ENCODE measurements around the gene NDUFA11.

The NDUFA11 gene

GRCh38 chr19:5922161-5922545 is 18.6 kb upstream of the NDUFA11 start:
- no peaks in the 10 kb centered on the region for H3K4me1 Mint-ChIP-seq (ENCODE audit: low read depth)
- no peak overlapping the region for H3K27ac Mint-ChIP-seq
- no peaks in the 10 kb centered on the region for H3K9me3 Mint-ChIP-seq
- no peaks in the 10 kb centered on the region for H3K27me3 Mint-ChIP-seq
- H3K4me3 Mint-ChIP-seq = no peak overlapping the region
- peaks cover 94% of the 10 kb centered on the region for H3K36me3 Mint-ChIP-seq (ENCODE audit: low read depth)
- no peak for DNase-seq

- Mint-ChIP-seq H3K27me3 (no peaks in the 10 kb centered on the region), H3K9me3 (no peaks in the 10 kb centered on the region), H3K4me1 (ENCODE audit: low read depth) (no peaks in the 10 kb centered on the region), H3K36me3 (ENCODE audit: low read depth) (peaks cover 94% of the 10 kb centered on the region), H3K4me3 (no peak overlapping the region), H3K27ac (peak overlapping the region; percentile 44)
- DNase-seq = no peak
Measured at GRCh38 chr19:5921516-5922160, 18.0 kb upstream of the NDUFA11 start.

- no peaks in the 10 kb centered on the region for H3K9me3 Mint-ChIP-seq
- H3K36me3 Mint-ChIP-seq (ENCODE audit: low read depth) = peaks cover 89% of the 10 kb centered on the region
- peak overlapping the region; percentile 18 for H3K27ac Mint-ChIP-seq
- DNase-seq = no peak
- H3K4me3 Mint-ChIP-seq = no peak overlapping the region
- H3K27me3 Mint-ChIP-seq = no peaks in the 10 kb centered on the region
- no peaks in the 10 kb centered on the region for H3K4me1 Mint-ChIP-seq (ENCODE audit: low read depth)
Measured at GRCh38 chr19:5918463-5919079, 15.0 kb upstream of the NDUFA11 start.

DNA sequence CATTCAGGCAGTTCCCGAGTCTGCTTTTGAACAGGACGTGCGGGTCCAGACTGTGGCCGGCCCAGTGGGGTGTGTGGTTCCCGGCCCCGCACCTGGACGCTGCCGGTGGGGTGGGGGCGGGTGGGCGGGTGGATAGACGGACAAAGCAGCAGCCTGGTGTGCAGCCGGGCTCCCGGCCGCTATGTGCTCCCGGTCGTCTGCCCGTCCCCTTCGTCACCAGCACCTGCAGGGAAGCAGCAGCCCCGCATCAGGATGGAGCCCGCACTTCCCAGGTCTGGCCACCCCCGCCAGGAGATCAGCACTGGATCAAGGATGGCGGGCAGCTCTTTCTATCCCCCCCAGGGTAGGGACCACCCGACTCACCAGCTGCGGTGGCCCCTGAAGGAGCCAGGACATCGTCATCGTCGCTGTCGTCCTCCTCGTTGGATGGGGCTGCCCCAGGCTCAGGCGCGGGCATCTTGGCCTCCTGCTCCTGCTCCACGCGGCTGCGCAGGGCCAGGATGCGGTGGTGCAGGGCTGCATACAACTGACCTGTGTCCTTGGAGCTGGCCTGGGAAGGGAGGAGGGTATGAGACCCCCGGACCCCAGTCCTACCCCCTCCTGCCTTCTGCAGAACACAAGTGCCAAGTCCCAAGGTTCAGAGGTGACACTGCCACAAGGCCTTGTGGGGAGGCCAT is 14.0 kb upstream of the NDUFA11 start:
- H3K4me3 Mint-ChIP-seq = no peak overlapping the region
- H3K27ac Mint-ChIP-seq = no peak overlapping the region
- no peaks in the 10 kb centered on the region for H3K4me1 Mint-ChIP-seq (ENCODE audit: low read depth)
- no peak for DNase-seq
- peaks cover 86% of the 10 kb centered on the region for H3K36me3 Mint-ChIP-seq (ENCODE audit: low read depth)
- no peaks in the 10 kb centered on the region for H3K9me3 Mint-ChIP-seq
- no peaks in the 10 kb centered on the region for H3K27me3 Mint-ChIP-seq

GRCh38 chr19:5916181-5916708 is 12.7 kb upstream of the NDUFA11 start:
- Mint-ChIP-seq H3K36me3 (ENCODE audit: low read depth) (peaks cover 77% of the 10 kb centered on the region), H3K4me1 (ENCODE audit: low read depth) (no peaks in the 10 kb centered on the region), H3K27me3 (no peaks in the 10 kb centered on the region), H3K4me3 (no peak overlapping the region), H3K27ac (peak overlapping the region; percentile 57), H3K9me3 (no peaks in the 10 kb centered on the region)
- no peak for DNase-seq

DNA sequence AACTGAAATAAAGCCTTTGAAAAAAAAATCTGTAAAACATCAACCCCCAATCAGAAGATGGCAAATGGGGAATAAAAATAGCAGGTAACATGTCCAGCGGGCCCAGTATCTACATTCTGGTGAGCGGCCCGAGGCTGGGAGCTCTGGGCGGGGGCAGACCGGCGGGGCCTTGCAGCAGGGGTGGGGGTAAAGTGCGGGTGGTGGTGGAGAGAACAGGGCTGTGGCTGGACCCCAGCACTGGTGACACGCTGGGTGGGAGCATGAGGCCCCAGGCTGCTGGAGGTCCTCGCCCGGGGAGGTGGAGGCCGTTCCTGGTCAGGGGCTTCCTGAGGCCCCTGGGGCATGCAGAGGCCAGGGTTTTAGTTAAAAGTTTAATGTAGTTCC is 12.2 kb upstream of the NDUFA11 start:
- Mint-ChIP-seq H3K27ac (no peak overlapping the region), H3K4me3 (no peak overlapping the region), H3K9me3 (no peaks in the 10 kb centered on the region), H3K27me3 (no peaks in the 10 kb centered on the region), H3K4me1 (ENCODE audit: low read depth) (no peaks in the 10 kb centered on the region), H3K36me3 (ENCODE audit: low read depth) (peaks cover 75% of the 10 kb centered on the region)
- no peak for DNase-seq

DNA sequence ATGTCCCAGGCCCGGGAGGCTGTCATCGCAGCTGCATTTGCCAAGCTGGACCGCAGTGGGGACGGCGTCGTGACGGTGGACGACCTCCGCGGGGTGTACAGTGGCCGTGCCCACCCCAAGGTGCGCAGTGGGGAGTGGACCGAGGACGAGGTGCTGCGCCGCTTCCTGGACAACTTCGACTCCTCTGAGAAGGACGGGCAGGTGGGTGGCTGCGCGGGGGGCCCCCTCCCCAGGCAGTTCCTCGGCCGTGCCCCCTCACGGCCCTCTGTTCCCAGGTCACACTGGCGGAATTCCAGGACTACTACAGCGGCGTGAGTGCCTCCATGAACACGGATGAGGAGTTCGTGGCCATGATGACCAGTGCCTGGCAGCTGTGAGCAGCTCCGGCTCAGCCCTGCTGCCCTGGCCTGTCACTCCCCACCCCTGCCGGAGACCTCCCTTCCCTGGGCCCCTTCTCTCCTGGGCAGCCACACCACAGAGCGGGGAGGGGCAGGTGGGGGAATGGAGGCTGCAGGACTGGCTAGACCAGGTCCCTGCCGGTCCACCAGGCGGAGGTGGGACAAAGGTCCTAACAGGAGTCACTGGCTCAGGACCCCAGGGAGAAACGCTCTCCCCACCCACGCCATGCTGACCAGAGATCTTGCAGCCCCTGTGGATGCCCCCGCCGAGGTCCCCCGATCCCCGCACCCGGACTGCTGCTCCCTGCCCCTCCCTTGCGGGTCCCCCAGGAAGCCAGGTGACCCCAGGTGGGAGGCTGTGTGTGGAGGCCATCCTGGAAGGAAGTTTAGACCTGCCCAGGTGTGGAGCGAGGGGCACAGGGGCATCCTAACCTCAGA is 11.6 kb upstream of the NDUFA11 start:
- Mint-ChIP-seq H3K4me3 (no peak overlapping the region), H3K27ac (no peak overlapping the region), H3K36me3 (ENCODE audit: low read depth) (peaks cover 74% of the 10 kb centered on the region), H3K27me3 (no peaks in the 10 kb centered on the region), H3K9me3 (no peaks in the 10 kb centered on the region), H3K4me1 (ENCODE audit: low read depth) (no peaks in the 10 kb centered on the region)
- no peak for DNase-seq

GRCh38 chr19:5914358-5914774 is 10.8 kb upstream of the NDUFA11 start:
- H3K27ac Mint-ChIP-seq = peak overlapping the region; percentile 29
- H3K9me3 Mint-ChIP-seq = no peaks in the 10 kb centered on the region
- H3K4me1 Mint-ChIP-seq (ENCODE audit: low read depth) = no peaks in the 10 kb centered on the region
- DNase-seq = no peak
- H3K27me3 Mint-ChIP-seq = no peaks in the 10 kb centered on the region
- no peak overlapping the region for H3K4me3 Mint-ChIP-seq
- H3K36me3 Mint-ChIP-seq (ENCODE audit: low read depth) = peaks cover 74% of the 10 kb centered on the region

GRCh38 chr19:5913739-5914357 is 10.3 kb upstream of the NDUFA11 start, which contains the start of gene CAPS:
CAPS (plus strand) TSS chr19:5914254; CDS start chr19:5914407, 153 bp downstream.
- no peak for DNase-seq
- H3K4me3 Mint-ChIP-seq = no peak within 1 kb of the TSS

GRCh38 chr19:5911366-5911765 is 7.8 kb upstream of the NDUFA11 start:
- peak overlapping the region; percentile 22 for H3K27ac Mint-ChIP-seq
- H3K4me1 Mint-ChIP-seq (ENCODE audit: low read depth) = peaks cover 14% of the 10 kb centered on the region
- no peaks in the 10 kb centered on the region for H3K27me3 Mint-ChIP-seq
- H3K4me3 Mint-ChIP-seq = no peak overlapping the region
- DNase-seq = no peak
- no peaks in the 10 kb centered on the region for H3K9me3 Mint-ChIP-seq
- H3K36me3 Mint-ChIP-seq (ENCODE audit: low read depth) = peaks cover 61% of the 10 kb centered on the region

More at GRCh38 chr19:5913739-5914357, 10.3 kb upstream of the NDUFA11 start, which contains the start of gene CAPS:
- Mint-ChIP-seq H3K4me1 (ENCODE audit: low read depth) (no peaks in the 10 kb centered on the region), H3K9me3 (no peaks in the 10 kb centered on the region), H3K27ac (peak within 1 kb of the TSS; percentile 41), H3K36me3 (ENCODE audit: low read depth) (peaks cover 72% of the 10 kb centered on the region), H3K27me3 (no peaks in the 10 kb centered on the region)

DNA sequence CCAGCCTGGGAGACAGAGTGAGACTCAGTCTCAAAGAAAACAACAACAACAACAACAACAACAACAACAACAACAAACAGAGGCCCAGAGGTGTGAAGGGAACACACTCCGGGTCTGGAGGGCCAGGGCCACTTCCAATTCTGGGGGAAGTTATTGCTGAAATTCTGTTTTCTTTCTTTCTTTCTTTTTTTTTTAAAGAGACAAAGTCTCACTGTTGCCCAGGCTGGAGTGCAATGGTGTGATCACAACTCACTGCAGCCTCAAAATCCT is 7.0 kb upstream of the NDUFA11 start:
- no peaks in the 10 kb centered on the region for H3K9me3 Mint-ChIP-seq
- peak overlapping the region; percentile 69 for H3K27ac Mint-ChIP-seq
- peaks cover 57% of the 10 kb centered on the region for H3K36me3 Mint-ChIP-seq (ENCODE audit: low read depth)
- no peaks in the 10 kb centered on the region for H3K27me3 Mint-ChIP-seq
- no peak overlapping the region for H3K4me3 Mint-ChIP-seq
- DNase-seq = no peak
- peaks cover 22% of the 10 kb centered on the region for H3K4me1 Mint-ChIP-seq (ENCODE audit: low read depth)

GRCh38 chr19:5908773-5909442 is 5.3 kb upstream of the NDUFA11 start:
- H3K36me3 Mint-ChIP-seq (ENCODE audit: low read depth) = peaks cover 46% of the 10 kb centered on the region
- DNase-seq = no peak
- H3K4me1 Mint-ChIP-seq (ENCODE audit: low read depth) = peaks cover 22% of the 10 kb centered on the region
- H3K27me3 Mint-ChIP-seq = no peaks in the 10 kb centered on the region
- no peaks in the 10 kb centered on the region for H3K9me3 Mint-ChIP-seq
- H3K4me3 Mint-ChIP-seq = no peak overlapping the region
- no peak overlapping the region for H3K27ac Mint-ChIP-seq

DNA sequence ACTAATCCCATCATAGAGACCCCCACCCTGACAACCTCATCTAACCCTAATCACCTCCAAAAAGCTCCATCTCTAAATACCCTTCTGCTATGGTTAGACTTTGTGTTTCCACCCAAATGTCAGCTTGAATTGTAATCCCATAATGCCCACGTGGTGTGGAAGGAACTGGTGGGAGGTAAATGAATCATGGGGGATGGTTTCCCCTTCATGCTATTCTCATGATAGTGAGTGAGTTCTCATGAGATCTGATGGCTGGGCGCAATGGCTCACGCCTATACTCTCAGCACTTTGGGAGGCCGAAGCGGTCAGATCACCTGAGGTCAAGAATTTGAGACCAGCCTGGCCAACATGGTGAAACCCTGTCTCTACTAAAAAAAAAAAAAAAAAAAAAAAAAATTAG is 3.7 kb upstream of the NDUFA11 start:
- peaks cover 49% of the 10 kb centered on the region for H3K36me3 Mint-ChIP-seq (ENCODE audit: low read depth)

More for the DNA sequence above, 3.7 kb upstream of the NDUFA11 start:
- H3K9me3 Mint-ChIP-seq = no peaks in the 10 kb centered on the region
- DNase-seq = no peak
- H3K4me1 Mint-ChIP-seq (ENCODE audit: low read depth) = peaks cover 28% of the 10 kb centered on the region
- peak overlapping the region; percentile 5 for H3K4me3 Mint-ChIP-seq
- no peaks in the 10 kb centered on the region for H3K27me3 Mint-ChIP-seq
- peak overlapping the region; percentile 68 for H3K27ac Mint-ChIP-seq
